Measurements from ENCODE around the gene DGCR2. TPM values are rescaled to one million over a fixed set of nuclear protein-coding genes. Genes with fewer than 3 reads are reported as not detected.

The DGCR2 gene
- polyA plus RNA-seq, 1 donor from 2014 or later, result 67.1 TPM

DNA sequence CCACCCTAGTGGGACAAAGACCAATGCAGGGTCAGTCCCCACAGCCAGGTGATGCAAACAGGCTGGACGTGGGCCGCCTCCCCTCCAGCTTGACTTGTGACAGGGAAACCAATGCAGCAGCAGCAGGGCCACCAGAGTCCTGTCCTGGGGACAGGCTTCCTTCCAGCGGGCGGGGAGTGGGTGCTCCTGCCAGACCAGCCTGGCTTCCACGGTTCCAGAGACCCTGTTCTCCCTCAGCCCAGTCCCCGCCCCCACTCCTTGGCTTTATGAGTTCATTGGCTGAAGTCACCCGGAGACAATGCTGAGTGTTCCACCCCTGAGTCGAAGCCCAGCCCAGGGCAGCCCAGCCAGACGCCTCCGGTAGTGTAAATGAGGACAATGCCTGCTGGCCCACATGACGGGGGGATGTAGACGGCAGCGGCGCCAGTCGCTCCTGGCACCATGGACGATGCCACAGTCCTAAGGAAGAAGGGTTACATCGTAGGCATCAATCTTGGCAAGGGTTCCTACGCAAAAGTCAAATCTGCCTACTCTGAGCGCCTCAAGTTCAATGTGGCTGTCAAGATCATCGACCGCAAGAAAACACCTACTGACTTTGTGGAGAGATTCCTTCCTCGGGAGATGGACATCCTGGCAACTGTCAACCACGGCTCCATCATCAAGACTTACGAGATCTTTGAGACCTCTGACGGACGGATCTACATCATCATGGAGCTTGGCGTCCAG, 8.9 kb upstream of the DGCR2 start, which contains the start of gene TSSK2 (continued):
- TF ChIP-seq, protein P1, sequence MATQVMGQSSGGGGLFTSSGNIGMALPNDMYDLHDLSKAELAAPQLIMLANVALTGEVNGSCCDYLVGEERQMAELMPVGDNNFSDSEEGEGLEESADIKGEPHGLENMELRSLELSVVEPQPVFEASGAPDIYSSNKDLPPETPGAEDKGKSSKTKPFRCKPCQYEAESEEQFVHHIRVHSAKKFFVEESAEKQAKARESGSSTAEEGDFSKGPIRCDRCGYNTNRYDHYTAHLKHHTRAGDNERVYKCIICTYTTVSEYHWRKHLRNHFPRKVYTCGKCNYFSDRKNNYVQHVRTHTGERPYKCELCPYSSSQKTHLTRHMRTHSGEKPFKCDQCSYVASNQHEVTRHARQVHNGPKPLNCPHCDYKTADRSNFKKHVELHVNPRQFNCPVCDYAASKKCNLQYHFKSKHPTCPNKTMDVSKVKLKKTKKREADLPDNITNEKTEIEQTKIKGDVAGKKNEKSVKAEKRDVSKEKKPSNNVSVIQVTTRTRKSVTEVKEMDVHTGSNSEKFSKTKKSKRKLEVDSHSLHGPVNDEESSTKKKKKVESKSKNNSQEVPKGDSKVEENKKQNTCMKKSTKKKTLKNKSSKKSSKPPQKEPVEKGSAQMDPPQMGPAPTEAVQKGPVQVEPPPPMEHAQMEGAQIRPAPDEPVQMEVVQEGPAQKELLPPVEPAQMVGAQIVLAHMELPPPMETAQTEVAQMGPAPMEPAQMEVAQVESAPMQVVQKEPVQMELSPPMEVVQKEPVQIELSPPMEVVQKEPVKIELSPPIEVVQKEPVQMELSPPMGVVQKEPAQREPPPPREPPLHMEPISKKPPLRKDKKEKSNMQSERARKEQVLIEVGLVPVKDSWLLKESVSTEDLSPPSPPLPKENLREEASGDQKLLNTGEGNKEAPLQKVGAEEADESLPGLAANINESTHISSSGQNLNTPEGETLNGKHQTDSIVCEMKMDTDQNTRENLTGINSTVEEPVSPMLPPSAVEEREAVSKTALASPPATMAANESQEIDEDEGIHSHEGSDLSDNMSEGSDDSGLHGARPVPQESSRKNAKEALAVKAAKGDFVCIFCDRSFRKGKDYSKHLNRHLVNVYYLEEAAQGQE (IDR thresholded peaks at IDR 0.05; ENCODE audit: borderline replicate concordance), result no peak

DNA sequence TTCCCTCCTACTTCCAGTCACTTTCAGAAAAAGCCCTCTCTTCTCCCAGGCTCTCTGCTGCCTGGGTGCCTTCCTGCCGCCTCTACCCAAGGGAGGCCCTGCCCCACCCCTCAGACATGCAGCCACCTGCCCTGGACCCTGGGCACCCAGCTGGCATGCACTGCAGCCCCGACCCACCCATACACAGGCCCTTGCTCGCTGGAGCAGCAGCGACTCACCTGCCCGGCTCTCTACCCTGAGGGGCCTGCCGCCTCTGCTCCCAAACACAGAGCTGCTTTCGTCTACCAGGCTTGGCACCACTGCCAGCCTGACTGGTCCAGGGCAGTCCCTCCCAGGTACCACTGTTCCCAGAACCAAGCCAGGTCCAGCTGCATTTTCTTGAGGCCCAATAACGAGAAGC, 7.7 kb upstream of the DGCR2 start:
- Histone ChIP-seq H3K36me3 (ENCODE audit: insufficient read depth, low read length) (no peaks in the 10 kb centered on the region), H3K79me2 (replicated peaks; ENCODE audit: insufficient read depth, low read length) (no peaks in the 10 kb centered on the region), H3K4me3 (ENCODE audit: low read length) (no peak overlapping the region), H3K9me3 (ENCODE audit: low read length) (no peaks in the 10 kb centered on the region), H3K9ac (ENCODE audit: low read length) (no peak overlapping the region), H2AFZ (ENCODE audit: low read depth, low read length) (no peak overlapping the region), H3K27me3 (ENCODE audit: insufficient read depth, low read depth, low read length) (no peaks in the 10 kb centered on the region), H3K27ac (ENCODE audit: low read length) (no peak overlapping the region), H3K4me2 (ENCODE audit: low read length) (no peak overlapping the region), H3F3A (ENCODE audit: insufficient read depth, low read length, poor library complexity, severe bottlenecking) (no peaks in the 10 kb centered on the region), H4K20me1 (ENCODE audit: insufficient read depth) (no peaks in the 10 kb centered on the region), H3K9me2 (ENCODE audit: insufficient read depth, low read length) (no peaks in the 10 kb centered on the region)
- TF ChIP-seq SMC3 (conservative IDR thresholded peaks at IDR 0.05; ENCODE audit: poor library complexity), result no peak
- TF ChIP-seq EP300 (conservative IDR thresholded peaks at IDR 0.05; ENCODE audit: poor library complexity, severe bottlenecking), result no peak
- TF ChIP-seq MXI1 (conservative IDR thresholded peaks at IDR 0.05; ENCODE audit: poor library complexity, severe bottlenecking), result no peak
- no peak for TF ChIP-seq RAD21 (conservative IDR thresholded peaks at IDR 0.05)
- TF ChIP-seq, protein P2, sequence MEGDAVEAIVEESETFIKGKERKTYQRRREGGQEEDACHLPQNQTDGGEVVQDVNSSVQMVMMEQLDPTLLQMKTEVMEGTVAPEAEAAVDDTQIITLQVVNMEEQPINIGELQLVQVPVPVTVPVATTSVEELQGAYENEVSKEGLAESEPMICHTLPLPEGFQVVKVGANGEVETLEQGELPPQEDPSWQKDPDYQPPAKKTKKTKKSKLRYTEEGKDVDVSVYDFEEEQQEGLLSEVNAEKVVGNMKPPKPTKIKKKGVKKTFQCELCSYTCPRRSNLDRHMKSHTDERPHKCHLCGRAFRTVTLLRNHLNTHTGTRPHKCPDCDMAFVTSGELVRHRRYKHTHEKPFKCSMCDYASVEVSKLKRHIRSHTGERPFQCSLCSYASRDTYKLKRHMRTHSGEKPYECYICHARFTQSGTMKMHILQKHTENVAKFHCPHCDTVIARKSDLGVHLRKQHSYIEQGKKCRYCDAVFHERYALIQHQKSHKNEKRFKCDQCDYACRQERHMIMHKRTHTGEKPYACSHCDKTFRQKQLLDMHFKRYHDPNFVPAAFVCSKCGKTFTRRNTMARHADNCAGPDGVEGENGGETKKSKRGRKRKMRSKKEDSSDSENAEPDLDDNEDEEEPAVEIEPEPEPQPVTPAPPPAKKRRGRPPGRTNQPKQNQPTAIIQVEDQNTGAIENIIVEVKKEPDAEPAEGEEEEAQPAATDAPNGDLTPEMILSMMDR (IDR thresholded peaks at IDR 0.05; ENCODE audit: poor library complexity, severe bottlenecking), result no peak
- TF ChIP-seq EZH2 (IDR thresholded peaks at IDR 0.05; ENCODE audit: borderline replicate concordance, insufficient read depth, low read length, poor library complexity, severe bottlenecking), result no peak
- TF ChIP-seq POLR2AphosphoS5 (IDR thresholded peaks at IDR 0.05), result no peak
- TF ChIP-seq TAF1 (IDR thresholded peaks at IDR 0.05; ENCODE audit: low read depth), result no peak
- TF ChIP-seq, protein P1 (IDR thresholded peaks at IDR 0.05; ENCODE audit: borderline replicate concordance), result no peak
